ENCODE data around the gene ABCG5.

Gene ABCG5

DNA sequence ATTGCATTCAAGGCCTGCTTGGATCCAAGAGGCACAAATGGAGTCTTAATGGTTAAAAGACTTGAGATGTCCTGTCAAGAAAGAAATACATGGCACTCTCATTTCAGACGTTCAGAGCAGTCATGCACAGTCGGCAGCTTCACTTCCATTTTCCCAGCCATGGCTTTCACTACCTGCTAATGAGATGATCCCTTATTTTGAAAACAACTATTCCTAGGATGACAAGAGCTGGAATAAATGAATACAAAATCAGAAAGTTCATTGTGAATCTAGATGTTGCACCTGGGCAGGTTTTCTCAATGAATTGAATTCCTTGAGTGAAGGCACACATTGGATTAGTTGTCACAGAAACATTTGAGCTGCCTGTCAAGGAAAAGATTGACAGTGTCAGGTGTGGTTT lies 25.7 kb downstream of the ABCG5 start:
- no peaks in the 10 kb centered on the region for H3K36me3 ChIP-seq (ENCODE audit: insufficient read depth, low read length)
- TF ChIP-seq EZH2 (IDR thresholded peaks at IDR 0.05; ENCODE audit: borderline replicate concordance, low read length) = no peak
- TF ChIP-seq, protein P1, sequence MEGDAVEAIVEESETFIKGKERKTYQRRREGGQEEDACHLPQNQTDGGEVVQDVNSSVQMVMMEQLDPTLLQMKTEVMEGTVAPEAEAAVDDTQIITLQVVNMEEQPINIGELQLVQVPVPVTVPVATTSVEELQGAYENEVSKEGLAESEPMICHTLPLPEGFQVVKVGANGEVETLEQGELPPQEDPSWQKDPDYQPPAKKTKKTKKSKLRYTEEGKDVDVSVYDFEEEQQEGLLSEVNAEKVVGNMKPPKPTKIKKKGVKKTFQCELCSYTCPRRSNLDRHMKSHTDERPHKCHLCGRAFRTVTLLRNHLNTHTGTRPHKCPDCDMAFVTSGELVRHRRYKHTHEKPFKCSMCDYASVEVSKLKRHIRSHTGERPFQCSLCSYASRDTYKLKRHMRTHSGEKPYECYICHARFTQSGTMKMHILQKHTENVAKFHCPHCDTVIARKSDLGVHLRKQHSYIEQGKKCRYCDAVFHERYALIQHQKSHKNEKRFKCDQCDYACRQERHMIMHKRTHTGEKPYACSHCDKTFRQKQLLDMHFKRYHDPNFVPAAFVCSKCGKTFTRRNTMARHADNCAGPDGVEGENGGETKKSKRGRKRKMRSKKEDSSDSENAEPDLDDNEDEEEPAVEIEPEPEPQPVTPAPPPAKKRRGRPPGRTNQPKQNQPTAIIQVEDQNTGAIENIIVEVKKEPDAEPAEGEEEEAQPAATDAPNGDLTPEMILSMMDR (IDR thresholded peaks at IDR 0.05; ENCODE audit: low read length) = no peak
- H4K20me1 ChIP-seq (ENCODE audit: insufficient read depth, low read length) = no peaks in the 10 kb centered on the region
- no peaks in the 10 kb centered on the region for H3K9me3 ChIP-seq (ENCODE audit: low read length)
- no peak overlapping the region for H3K4me2 ChIP-seq (ENCODE audit: low read length)
- no peaks in the 10 kb centered on the region for H3F3A ChIP-seq (ENCODE audit: insufficient read depth, low read length)
- no peak overlapping the region for H3K27ac ChIP-seq (ENCODE audit: low read depth, low read length, poor library complexity, severe bottlenecking)
- H3K9ac ChIP-seq (ENCODE audit: low read length) = no peak overlapping the region
- H3K4me1 ChIP-seq (ENCODE audit: insufficient read depth, low read length, severe bottlenecking) = no peaks in the 10 kb centered on the region
- no peaks in the 10 kb centered on the region for H3K79me2 ChIP-seq (ENCODE audit: insufficient read depth, low read length)
- no peak overlapping the region for H3K4me3 ChIP-seq (ENCODE audit: low read depth, low read length, poor library complexity, severe bottlenecking)
- H2AFZ ChIP-seq (ENCODE audit: low read length) = no peak overlapping the region
- H3K27me3 ChIP-seq (ENCODE audit: insufficient read depth, low read length) = no peaks in the 10 kb centered on the region
- H3K9me2 ChIP-seq (ENCODE audit: low read depth, low read length) = no peaks in the 10 kb centered on the region

DNA sequence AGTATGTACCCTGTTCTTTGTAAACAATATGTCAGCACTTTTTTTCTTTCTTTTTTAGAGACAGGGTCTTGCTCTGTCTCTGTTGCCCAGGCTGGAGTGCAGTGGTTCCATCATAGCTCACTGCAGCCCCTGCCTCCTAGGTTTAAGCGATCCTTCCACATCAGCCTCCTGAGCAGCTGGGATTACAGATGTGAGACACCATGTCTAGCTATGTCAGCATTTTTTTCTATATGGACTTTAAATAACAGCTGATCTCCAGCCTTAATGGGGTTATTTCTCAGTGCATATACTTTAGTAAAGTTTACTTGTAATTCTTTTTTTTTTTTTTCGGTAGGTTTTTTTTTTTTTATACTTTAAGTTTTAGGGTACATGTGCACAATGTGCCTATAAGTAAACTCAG lies 26.6 kb downstream of the ABCG5 start:
- Histone ChIP-seq H2AFZ (ENCODE audit: low read length) (no peak overlapping the region), H3K4me3 (ENCODE audit: low read depth, low read length, poor library complexity, severe bottlenecking) (no peak overlapping the region), H4K20me1 (ENCODE audit: insufficient read depth, low read length) (no peaks in the 10 kb centered on the region), H3K27me3 (ENCODE audit: insufficient read depth, low read length) (no peaks in the 10 kb centered on the region), H3K9me3 (ENCODE audit: low read length) (no peaks in the 10 kb centered on the region), H3K9ac (ENCODE audit: low read length) (no peak overlapping the region), H3K27ac (ENCODE audit: low read depth, low read length, poor library complexity, severe bottlenecking) (no peak overlapping the region), H3K9me2 (ENCODE audit: low read depth, low read length) (no peaks in the 10 kb centered on the region), H3K4me1 (ENCODE audit: insufficient read depth, low read length, severe bottlenecking) (no peaks in the 10 kb centered on the region), H3K36me3 (ENCODE audit: insufficient read depth, low read length) (no peaks in the 10 kb centered on the region), H3K79me2 (ENCODE audit: insufficient read depth, low read length) (no peaks in the 10 kb centered on the region), H3F3A (ENCODE audit: insufficient read depth, low read length) (no peaks in the 10 kb centered on the region), H3K4me2 (ENCODE audit: low read length) (no peak overlapping the region)
- TF ChIP-seq EZH2 (IDR thresholded peaks at IDR 0.05; ENCODE audit: borderline replicate concordance, low read length) = no peak
- TF ChIP-seq, protein P1 (IDR thresholded peaks at IDR 0.05; ENCODE audit: low read length) = no peak

DNA sequence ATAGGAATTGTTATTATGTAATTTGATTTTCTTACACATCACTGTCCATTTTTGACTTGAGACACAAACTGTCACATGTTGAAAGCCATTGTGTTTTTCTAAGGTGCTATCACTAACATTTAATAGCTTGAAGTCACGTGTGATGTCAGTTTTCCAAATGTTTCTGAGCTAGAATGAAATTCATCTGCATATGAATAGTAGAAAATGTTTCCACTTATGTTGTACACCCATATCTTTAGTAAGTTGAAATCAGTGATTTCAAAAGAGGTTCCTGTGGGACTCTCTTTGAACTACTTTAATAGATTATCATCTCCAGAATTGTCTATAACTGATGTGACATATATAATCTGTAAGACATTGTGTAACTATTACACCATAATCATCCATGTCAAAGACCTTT lies 27.8 kb downstream of the ABCG5 start:
- Histone ChIP-seq H3K27me3 (ENCODE audit: insufficient read depth, low read length) (no peaks in the 10 kb centered on the region), H4K20me1 (ENCODE audit: insufficient read depth, low read length) (no peaks in the 10 kb centered on the region), H3K79me2 (ENCODE audit: insufficient read depth, low read length) (no peaks in the 10 kb centered on the region), H3K36me3 (ENCODE audit: insufficient read depth, low read length) (no peaks in the 10 kb centered on the region), H3K27ac (ENCODE audit: low read depth, low read length, poor library complexity, severe bottlenecking) (no peak overlapping the region), H2AFZ (ENCODE audit: low read length) (no peak overlapping the region), H3K9me2 (ENCODE audit: low read depth, low read length) (no peaks in the 10 kb centered on the region), H3F3A (ENCODE audit: insufficient read depth, low read length) (no peaks in the 10 kb centered on the region), H3K4me3 (ENCODE audit: low read depth, low read length, poor library complexity, severe bottlenecking) (no peak overlapping the region), H3K4me1 (ENCODE audit: insufficient read depth, low read length, severe bottlenecking) (no peaks in the 10 kb centered on the region), H3K9me3 (ENCODE audit: low read length) (no peaks in the 10 kb centered on the region), H3K9ac (ENCODE audit: low read length) (no peak overlapping the region), H3K4me2 (ENCODE audit: low read length) (no peak overlapping the region)
- no peak for TF ChIP-seq EZH2 (IDR thresholded peaks at IDR 0.05; ENCODE audit: borderline replicate concordance, low read length)
- TF ChIP-seq, protein P1 (IDR thresholded peaks at IDR 0.05; ENCODE audit: low read length) = no peak
